Stimulated activated CD4-positive, alpha-beta T cell treated with anti-CD3 and anti-CD28 coated beads, Interleukin-12 subunit alpha, Interleukin-12 subunit beta, amount 100 ng/mL, for 4 hours (primary cell): ENCODE data around the gene LDLRAD4.

Source experiments
- DNase-seq: peaks from one replicate; pipeline ENCODE4 v3.0.0-alpha.2; 2020

LDLRAD4 gene

DNA sequence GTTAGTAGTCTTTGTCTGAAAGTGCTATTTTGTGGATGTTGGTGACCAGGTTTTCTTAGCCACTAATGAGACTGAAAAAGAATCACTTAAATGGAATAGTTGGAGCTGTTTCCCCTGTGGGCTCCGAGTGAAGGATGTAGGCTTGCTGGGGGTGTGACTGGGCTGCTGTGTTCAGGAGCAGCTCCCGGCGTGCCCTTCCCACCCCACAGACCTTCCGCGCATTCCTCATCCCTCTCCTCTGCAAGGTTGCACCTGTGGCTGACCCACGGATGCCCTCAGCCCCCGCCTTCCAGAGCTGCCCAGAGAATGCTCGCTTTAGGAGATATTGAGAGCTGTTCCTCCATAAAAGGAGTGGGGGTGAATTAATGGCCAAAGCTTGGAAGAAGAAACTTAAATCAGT, 174.3 kb downstream of the LDLRAD4 start:
- DNase-seq = no peak

DNA sequence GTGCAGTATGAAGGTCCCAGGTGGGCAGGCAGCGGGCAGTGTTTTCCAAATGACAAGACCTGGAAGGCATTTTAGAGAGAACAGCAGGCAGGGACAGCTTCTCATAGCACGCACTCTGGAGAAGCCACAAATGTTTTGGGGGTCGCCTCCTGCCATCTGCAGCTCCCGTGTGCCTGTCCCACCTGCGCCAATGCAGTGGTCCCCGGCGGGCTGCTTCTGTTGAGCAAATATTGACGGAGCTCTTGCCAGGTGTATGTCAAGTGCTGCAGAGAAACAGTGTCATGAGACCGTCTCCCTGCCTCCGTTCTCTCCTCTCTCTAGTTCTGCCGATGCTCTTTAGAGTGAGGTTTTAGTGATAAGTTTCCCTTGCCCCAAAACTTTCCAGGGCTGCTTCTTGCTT, 174.8 kb downstream of the LDLRAD4 start:
- no peak for DNase-seq

DNA sequence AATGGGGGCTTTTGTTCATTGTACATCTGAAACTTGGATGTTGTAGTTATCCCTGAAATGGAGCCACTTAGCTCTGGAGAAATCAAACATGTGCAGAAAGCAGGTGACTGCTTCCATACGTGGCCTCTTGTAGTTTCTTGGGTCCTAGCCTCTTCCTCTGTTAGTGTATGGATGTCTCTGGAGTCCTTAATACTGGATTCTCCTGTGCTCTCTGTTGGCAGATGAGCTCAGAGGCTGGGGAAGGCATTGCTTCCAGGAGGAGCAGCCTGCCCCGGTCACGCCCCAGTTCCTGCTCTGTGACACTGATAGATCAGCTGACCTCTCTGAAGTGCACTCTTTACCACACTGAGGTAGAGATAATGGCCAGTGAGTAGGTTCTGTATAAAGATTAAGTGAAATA, 176.2 kb downstream of the LDLRAD4 start:
- DNase-seq = no peak

- DNase-seq = no peak
Observed at GRCh38 chr18:13395577-13395976, 177.0 kb downstream of the LDLRAD4 start.

DNA sequence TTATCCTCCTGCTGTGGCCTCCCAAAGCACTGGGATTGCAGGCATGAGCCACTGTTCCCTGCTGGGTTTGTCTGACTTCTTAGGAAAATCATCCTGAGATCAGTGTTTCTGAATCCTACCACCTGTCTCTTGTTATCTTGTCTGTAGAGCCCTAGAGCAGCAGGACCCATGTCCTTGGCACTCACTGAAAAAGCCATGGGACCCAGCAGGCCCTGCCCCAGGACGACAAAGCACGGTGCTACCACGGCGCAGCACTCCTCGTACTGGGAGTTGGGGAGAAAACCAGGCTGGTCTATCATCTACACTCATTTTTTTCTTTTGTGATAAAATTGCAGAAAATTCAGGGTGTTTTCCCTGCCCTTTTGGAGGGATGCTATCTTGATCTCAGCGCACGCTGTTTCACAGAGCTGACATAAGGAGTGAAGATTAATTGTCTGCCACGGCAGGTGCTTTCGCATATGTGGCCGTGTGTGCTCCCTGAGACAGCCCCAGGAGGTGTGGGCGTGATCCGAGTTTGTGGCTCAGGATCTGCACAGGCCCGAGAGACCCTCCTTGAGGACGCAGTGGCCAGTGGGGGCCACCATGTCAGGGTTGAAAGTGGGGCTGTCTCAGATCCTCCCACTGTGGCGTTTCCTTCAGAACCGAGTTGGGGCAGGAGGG, 179.1 kb downstream of the LDLRAD4 start:
- no peak for DNase-seq

GRCh38 chr18:13398631-13399030, 180.1 kb downstream of the LDLRAD4 start:
- no peak for DNase-seq

GRCh38 chr18:13399511-13399910, 181.0 kb downstream of the LDLRAD4 start:
- DNase-seq = no peak

- DNase-seq = no peak
Observed at GRCh38 chr18:13400636-13401315, 182.2 kb downstream of the LDLRAD4 start.

DNA sequence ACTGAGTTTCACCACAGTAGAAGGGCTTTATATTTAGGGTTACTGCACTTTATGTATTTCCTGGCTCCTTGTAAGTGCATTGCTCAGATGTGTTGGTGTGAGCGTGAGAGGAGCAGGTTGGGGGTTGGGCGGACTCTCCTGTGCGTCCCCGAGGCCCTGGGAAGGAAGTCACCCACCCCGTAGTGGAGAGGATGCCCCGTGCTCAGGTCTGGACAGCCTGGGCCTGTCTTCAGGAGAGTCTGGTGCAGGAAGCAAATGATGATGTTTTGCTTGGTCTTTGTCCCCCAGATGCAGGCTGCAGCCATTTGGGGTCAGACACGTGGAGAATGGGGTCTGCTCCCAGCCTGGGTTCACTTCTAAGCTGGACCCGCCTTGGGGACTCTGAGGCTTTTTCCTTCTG, 182.8 kb downstream of the LDLRAD4 start:
- DNase-seq = no peak

GRCh38 chr18:13401826-13402225, 183.3 kb downstream of the LDLRAD4 start:
- DNase-seq = no peak

- DNase-seq = no peak
Observed at GRCh38 chr18:13403786-13404549, 185.4 kb downstream of the LDLRAD4 start.

DNA sequence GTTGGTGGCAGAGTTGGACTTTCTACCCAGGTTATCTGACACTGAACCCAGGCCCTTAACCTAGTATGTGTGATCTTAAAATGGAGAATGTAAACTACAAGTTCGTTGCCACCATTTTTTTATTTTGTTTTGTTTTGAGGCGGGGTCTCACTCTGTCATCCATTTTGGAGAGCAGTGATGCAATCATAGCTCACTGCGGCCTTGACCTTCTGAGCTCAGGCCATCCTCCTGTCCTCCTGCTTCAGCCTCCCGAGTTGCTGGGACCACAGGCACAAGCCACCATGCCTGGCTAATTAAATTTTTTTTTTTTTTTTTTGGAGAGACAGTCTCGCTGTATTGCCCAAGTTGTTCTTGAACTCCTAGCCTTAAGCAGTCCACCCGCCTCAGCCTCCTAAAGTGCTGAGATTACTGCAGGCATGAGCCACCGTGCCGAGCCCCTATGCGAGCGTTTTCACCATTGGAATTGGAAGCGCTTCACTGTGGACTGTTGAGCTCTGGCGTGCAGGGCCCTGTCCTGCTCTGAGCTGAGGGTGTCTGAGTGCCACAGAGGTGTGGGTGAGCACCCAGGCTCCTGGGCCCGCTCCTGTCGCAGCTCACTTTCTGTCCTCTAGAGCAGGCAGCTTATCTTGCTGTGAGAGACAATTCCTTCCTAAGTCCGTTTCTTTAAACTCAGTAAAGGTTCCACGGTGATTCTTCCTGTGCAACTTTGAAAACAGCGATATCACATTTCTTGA, 186.9 kb downstream of the LDLRAD4 start:
- no peak for DNase-seq

- no peak for DNase-seq
Observed at GRCh38 chr18:13406049-13406615, 187.6 kb downstream of the LDLRAD4 start.

DNA sequence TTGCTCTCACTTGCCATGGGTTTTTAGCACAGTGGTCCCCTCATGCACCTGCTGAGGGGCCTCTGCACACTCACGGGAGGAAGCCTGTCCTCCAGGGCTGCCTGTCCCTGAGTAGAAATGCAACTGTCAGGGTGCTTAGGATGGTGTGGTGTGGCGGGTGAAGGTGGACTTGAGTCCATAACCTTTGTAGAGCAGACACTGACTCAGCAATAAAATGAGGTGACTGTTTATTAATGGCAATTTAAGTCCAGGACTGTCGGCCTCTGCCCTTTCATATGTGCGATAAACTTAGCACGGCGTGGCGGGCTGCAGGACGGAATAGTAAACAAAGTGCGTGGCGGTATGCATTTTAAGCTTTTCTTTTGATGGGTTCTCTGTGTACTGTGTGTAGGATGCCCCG, 188.2 kb downstream of the LDLRAD4 start:
- DNase-seq = no peak

DNA sequence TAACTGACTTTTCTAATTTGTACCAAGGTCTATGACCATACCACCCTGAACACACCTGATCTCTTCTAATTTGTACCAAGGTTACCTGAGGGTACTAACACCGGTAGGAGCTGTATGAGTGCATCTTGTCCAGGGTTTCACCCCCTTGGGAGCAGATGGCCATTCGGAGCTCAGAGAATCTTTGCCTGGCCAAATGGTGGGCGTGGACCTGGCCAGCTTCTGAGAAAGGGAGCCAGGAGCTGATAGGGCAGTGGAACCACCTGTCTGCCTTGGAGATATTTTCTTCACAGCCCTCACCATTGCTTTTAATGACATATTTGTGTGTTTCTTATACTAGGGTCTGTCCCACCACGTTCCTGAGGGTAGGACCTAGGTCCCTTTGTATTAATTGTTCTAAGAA, 188.9 kb downstream of the LDLRAD4 start:
- DNase-seq = no peak

DNA sequence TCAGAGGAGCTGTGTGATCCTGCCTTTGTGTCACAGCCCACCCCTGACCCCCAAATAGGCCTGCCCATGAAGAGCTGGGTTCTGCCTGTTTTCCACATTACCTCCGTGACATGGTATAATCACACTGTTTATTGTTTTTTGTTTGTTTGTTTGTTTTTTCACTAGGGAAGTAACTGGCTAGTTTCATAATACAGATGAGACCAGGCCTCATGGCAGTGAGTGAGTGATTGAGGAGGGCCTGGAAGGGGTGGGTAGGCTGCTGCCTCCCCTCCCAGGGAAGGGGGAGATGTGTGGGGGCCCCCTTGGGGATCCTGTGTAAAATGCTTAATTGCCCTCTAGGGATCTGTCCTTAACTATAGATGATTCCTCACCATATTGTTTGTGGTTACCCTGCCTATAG, 190.5 kb downstream of the LDLRAD4 start:
- no peak for DNase-seq

- no peak for DNase-seq
Observed at GRCh38 chr18:13409997-13410396, 191.4 kb downstream of the LDLRAD4 start.

GRCh38 chr18:13410471-13410870, 191.9 kb downstream of the LDLRAD4 start:
- no peak for DNase-seq

GRCh38 chr18:13412017-13412416, 193.5 kb downstream of the LDLRAD4 start:
- no peak for DNase-seq

- DNase-seq = no peak
Observed at GRCh38 chr18:13412901-13413300, 194.3 kb downstream of the LDLRAD4 start.

DNA sequence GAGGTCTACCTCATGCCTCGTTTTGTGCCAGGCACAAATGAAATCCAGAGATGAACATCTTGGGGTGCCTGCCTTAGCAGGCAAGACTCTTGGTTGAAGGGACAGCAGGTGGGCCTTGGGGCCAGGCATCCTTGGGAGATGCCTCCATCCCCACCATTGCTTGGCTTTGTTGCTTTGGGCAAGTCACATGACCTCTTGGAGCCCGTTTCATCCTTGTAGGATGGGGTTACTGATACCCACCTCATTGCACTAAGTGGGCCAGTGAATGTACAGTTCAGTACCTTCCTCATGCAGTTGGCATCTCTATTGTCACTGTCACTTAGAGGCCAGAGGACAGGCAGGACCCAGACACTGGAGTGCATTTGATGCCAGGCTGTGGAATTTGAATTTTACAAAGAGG, 195.5 kb downstream of the LDLRAD4 start:
- no peak for DNase-seq

DNA sequence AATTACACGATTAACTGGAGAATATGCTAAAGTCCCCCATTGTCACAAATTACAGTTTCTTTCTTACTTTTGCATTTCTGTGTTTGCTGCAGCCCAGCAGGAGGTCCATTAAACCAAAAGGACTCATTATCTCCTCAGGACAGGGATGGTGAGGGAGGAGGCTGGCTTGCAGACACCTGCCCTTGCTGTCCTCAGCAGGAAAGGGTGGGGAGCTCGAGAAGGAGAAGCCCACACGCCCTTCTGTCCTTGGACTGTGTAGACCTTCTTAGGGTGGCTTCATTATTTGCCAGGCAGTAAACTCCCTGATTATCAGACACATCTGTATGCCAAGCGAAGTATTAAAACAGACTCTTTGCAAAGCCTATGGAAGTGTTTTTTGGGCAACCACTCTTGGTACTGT, 196.0 kb downstream of the LDLRAD4 start:
- no peak for DNase-seq

GRCh38 chr18:13415736-13416135, 197.2 kb downstream of the LDLRAD4 start:
- DNase-seq = no peak
